ENCODE results near the gene MAP3K10. TPM values are rescaled to one million over a fixed set of nuclear protein-coding genes. Genes with fewer than 3 reads are reported as not detected.
"Not testable (repeated sequence)": the region's sequence is repeated elsewhere in the genome, so short reads cannot be mapped to it uniquely, and the experiment has no call there.

MAP3K10 gene
- polyA plus RNA-seq, 2 donors: 5.9 to 13.5 TPM

DNA sequence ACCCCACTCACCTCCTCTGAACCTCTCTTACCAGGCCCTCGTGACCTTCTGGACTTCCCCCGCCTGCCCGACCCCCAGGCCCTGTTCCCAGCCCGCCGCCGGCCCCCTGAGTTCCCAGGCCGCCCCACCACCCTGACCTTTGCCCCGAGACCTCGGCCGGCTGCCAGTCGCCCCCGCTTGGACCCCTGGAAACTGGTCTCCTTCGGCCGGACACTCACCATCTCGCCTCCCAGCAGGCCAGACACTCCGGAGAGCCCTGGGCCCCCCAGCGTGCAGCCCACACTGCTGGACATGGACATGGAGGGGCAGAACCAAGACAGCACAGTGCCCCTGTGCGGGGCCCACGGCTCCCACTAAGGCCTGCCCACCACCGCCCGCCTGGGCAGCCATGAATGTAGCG lies 23.7 kb downstream of the MAP3K10 start:
- 89 to 92% methylated on average over 20 to 22 of the region's 22 CpGs for WGBS, 2 donors
- peaks cover 2 to 10% of the 10 kb centered on the region in 2 donors for H3K36me3 ChIP-seq (ENCODE audit: control insufficient read depth in 2 of 2, insufficient read depth in 2 of 2, low read length in 1 of 2)
- no peak overlapping the region for H3K4me3 ChIP-seq (ENCODE audit: low read depth in 1 of 2, low read length in 2 of 2)
- H3K9me3 ChIP-seq (ENCODE audit: control insufficient read depth in 2 of 2, insufficient read depth in 1 of 2, low read depth in 1 of 2, low read length in 1 of 2): peaks cover 0 to 3% of the 10 kb centered on the region in 2 donors
- H3K27ac ChIP-seq (ENCODE audit: low read depth in 2 of 2, low read length in 1 of 2): no peak overlapping the region
- H3K27me3 ChIP-seq (ENCODE audit: control insufficient read depth in 1 of 2, insufficient read depth in 2 of 2, low read length in 2 of 2): peaks cover 0 to 6% of the 10 kb centered on the region in 2 donors
- H3K4me1 ChIP-seq (ENCODE audit: control insufficient read depth in 2 of 2, insufficient read depth in 2 of 2, low read length in 1 of 2): peaks cover 6 to 10% of the 10 kb centered on the region in 2 donors

DNA sequence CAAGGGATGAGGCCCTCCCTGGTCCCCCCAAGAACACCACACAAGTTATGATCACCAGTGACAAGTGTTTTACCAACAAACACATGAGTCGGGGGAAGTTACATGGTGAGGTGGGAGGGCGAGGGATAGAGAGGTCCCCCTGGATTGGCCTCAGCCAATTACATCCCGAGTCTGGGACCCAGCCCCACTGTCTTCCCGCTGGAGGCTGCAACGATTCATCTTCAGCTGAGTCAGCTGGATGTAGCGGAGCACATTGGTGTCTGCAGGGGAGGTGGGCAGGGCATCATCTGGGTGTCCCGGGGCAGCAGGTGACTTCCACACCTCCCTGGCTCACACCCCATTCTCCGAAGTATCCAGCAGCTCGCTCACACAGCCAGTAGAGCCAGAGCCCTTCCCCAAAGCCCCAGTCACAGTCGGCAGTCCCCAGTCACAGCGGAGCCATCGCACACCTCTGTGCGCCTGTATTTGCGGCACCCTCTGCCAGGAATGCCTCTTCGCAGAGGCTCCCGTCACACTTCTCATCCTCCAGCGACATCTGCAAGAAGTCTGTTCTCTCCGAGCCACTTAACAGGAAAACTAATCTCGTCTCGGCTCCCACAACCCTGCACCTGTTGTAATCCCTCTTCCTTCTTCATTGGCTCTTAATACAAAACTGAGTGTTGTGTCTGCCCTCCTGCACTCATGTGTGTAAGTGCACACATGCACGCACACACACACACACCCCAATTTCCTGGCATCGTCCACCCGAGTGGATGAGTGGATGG lies 25.0 kb downstream of the MAP3K10 start:
- Histone ChIP-seq H3K27me3 (ENCODE audit: control insufficient read depth in 1 of 2, insufficient read depth in 2 of 2, low read length in 2 of 2) (peaks cover 0 to 6% of the 10 kb centered on the region in 2 donors), H3K4me3 (ENCODE audit: low read depth in 1 of 2, low read length in 2 of 2) (no peak overlapping the region), H3K9me3 (ENCODE audit: control insufficient read depth in 2 of 2, insufficient read depth in 1 of 2, low read depth in 1 of 2, low read length in 1 of 2) (peaks cover 0 to 3% of the 10 kb centered on the region in 2 donors), H3K36me3 (ENCODE audit: control insufficient read depth in 2 of 2, insufficient read depth in 2 of 2, low read length in 1 of 2) (peaks cover 0 to 7% of the 10 kb centered on the region in 2 donors), H3K27ac (ENCODE audit: low read depth in 2 of 2, low read length in 1 of 2) (no peak overlapping the region), H3K4me1 (ENCODE audit: control insufficient read depth in 2 of 2, insufficient read depth in 2 of 2, low read length in 1 of 2) (peaks cover 6 to 10% of the 10 kb centered on the region in 2 donors)
- WGBS, 2 donors: 40 to 41% methylated on average over 23 of the region's 23 CpGs

DNA sequence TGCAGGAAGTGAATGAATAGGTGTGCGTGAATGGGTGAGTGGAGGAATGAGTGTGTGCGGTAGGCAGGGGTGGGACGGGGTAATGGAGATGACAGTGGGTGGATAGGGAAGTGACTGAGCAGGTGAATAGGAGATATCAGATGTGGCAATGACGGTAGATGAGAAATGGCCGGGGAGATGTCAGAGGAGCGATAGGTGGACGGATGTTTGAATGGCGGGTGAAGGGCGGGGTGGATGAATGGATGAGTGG lies 25.5 kb downstream of the MAP3K10 start:
- Histone ChIP-seq H3K4me3 (ENCODE audit: low read depth in 1 of 2, low read length in 2 of 2) (no peak overlapping the region), H3K9me3 (ENCODE audit: control insufficient read depth in 2 of 2, insufficient read depth in 1 of 2, low read depth in 1 of 2, low read length in 1 of 2) (peaks cover 0 to 3% of the 10 kb centered on the region in 2 donors), H3K36me3 (ENCODE audit: control insufficient read depth in 2 of 2, insufficient read depth in 2 of 2, low read length in 1 of 2) (peaks cover 0 to 7% of the 10 kb centered on the region in 2 donors), H3K27me3 (ENCODE audit: control insufficient read depth in 1 of 2, insufficient read depth in 2 of 2, low read length in 2 of 2) (peaks cover 0 to 6% of the 10 kb centered on the region in 2 donors), H3K4me1 (ENCODE audit: control insufficient read depth in 2 of 2, insufficient read depth in 2 of 2, low read length in 1 of 2) (peaks cover 6 to 10% of the 10 kb centered on the region in 2 donors), H3K27ac (ENCODE audit: low read depth in 2 of 2, low read length in 1 of 2) (no peak overlapping the region)
- 21 to 27% methylated on average over 9 of the region's 9 CpGs for WGBS, 2 donors

DNA sequence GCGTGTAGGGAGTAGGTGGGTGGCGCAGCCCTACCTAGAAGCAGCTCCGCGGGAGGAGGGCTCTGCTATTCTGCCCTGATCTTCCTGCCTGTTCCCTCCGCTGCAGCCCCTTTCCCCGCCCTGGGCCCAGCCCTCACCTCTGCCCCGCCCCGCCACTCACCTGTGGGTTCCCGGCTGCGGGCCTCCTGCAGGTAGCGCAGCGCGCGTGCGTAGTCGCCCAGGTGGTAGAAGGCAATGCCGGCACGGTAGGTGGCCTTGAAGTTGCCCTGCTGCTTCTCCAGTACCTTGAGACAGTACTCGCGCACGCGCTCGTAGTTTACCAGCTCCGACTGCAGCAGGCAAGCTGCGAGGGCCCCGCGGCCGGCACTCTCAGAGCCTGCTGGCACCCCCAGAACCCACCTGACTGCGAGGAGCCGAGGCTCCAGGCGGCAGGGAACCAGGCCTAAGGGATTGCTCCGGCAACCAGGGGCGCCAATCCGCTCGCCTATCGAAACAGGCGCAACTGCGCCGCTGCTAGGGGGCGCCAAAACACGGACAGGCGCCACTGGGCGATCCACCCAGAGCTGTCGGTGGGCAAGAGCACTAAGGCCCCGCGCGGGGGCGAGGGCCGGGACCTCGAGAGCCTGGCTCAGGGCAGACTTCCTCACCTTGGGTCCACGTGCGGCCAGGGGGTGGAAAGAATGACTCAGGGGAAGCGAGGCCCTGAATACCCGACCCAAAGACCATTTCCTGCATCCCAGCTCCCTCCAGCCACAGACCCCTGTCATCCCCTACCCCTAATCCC lies 26.0 kb downstream of the MAP3K10 start:
- Histone ChIP-seq H3K36me3 (ENCODE audit: control insufficient read depth in 2 of 2, insufficient read depth in 2 of 2, low read length in 1 of 2) (peaks cover 0 to 7% of the 10 kb centered on the region in 2 donors), H3K9me3 (ENCODE audit: control insufficient read depth in 2 of 2, insufficient read depth in 1 of 2, low read depth in 1 of 2, low read length in 1 of 2) (peaks cover 0 to 3% of the 10 kb centered on the region in 2 donors), H3K27me3 (ENCODE audit: control insufficient read depth in 1 of 2, insufficient read depth in 2 of 2, low read length in 2 of 2) (peaks cover 0 to 6% of the 10 kb centered on the region in 2 donors), H3K27ac (ENCODE audit: low read depth in 2 of 2, low read length in 1 of 2) (no peak overlapping the region), H3K4me1 (ENCODE audit: control insufficient read depth in 2 of 2, insufficient read depth in 2 of 2, low read length in 1 of 2) (peaks cover 6 to 10% of the 10 kb centered on the region in 2 donors), H3K4me3 (ENCODE audit: low read depth in 1 of 2, low read length in 2 of 2) (peak overlapping the region in 1 of 2 donors; percentile 0)
- 5 to 11% methylated on average over 43 to 54 of the region's 54 CpGs for WGBS, 2 donors

DNA sequence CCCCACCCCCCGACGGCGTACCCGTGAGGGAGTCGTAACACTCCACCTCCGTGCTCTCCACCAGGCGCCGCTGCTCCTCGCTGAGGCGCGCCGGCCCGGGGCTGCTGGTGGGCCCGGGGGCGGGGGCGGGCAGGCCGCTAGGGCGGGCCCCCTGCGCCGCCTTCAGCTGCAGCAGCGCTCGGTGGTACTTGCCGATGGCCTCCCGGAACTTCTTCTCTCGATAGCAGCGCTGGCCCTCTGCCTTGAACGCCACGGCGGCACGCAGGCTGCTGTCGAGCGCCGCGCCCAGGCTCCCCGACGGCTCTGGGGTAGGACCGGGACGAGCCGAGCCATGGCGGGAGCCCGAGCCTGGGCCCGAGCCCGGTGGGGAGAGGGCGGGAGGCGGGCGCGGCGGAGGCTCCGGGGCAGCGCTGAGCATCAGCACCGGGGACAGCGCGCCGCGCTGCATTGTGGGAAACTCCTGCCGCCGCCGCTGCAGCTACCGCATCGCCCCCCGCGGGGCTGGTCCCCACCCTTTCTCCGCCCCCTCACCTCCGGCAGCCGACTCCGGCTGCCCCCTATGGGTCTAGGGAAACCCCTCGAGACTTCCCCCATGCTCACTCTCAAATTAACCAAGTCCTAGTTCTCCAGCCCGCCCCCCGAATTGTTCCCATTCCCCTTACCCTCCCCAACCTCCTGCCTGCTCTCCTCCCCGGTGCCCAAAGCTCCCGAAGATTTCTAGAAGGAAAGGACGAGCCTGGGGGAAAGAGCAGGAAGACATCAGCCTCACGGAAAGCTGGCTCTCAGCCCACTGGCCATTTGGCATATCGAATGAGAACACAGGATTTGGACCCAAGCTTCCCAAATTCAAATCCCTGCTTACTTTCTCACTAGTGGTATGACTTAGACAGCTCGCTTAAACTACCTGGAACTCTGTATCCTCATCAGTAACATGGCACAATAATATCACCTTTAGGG lies 27.0 kb downstream of the MAP3K10 start, which contains the start of gene TTC9B:
Gene TTC9B, minus strand, starts transcription at position 451 of the 957 bp plus-strand sequence. Its CDS starts 3 bp downstream, at position 448.
- Histone ChIP-seq H3K4me1 (ENCODE audit: control insufficient read depth in 2 of 2, insufficient read depth in 2 of 2, low read length in 1 of 2) (peaks cover 6 to 12% of the 10 kb centered on the region in 2 donors), H3K4me3 (ENCODE audit: low read depth in 1 of 2, low read length in 2 of 2) (no peak within 1 kb of the TSS), H3K27me3 (ENCODE audit: control insufficient read depth in 1 of 2, insufficient read depth in 2 of 2, low read length in 2 of 2) (peaks cover 0 to 6% of the 10 kb centered on the region in 2 donors), H3K36me3 (ENCODE audit: control insufficient read depth in 2 of 2, insufficient read depth in 2 of 2, low read length in 1 of 2) (peaks cover 0 to 2% of the 10 kb centered on the region in 2 donors), H3K27ac (ENCODE audit: low read depth in 2 of 2, low read length in 1 of 2) (no peak within 1 kb of the TSS), H3K9me3 (ENCODE audit: control insufficient read depth in 2 of 2, insufficient read depth in 1 of 2, low read depth in 1 of 2, low read length in 1 of 2) (peaks cover 0 to 3% of the 10 kb centered on the region in 2 donors)
- 5 to 6% methylated on average over 47 to 75 of the region's 75 CpGs for WGBS, 2 donors

DNA sequence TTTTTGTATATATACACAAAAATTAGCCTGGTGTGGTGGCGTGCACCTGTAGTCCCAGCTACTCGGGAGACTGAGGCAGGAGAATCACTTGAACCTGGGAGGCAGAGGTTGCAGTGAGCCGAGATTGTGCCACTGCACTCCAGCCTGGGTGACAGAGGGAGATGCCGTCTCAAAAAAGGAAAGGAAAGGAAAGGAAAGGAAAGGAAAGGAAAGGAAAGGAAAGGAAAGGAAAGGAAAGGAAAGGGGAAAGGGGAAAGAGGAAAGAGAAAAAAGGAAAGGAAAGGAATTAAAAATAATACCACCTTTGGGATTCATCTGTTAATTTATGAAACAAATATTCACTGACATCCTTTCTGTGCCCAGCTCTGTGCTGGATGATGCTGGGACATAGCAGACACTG lies 27.8 kb downstream of the MAP3K10 start:
- H3K36me3 ChIP-seq (ENCODE audit: control insufficient read depth in 2 of 2, insufficient read depth in 2 of 2, low read length in 1 of 2); H3K27me3 ChIP-seq (ENCODE audit: control insufficient read depth in 1 of 2, insufficient read depth in 2 of 2, low read length in 2 of 2); H3K9me3 ChIP-seq (ENCODE audit: control insufficient read depth in 2 of 2, insufficient read depth in 1 of 2, low read depth in 1 of 2, low read length in 1 of 2); H3K27ac ChIP-seq (ENCODE audit: low read depth in 2 of 2, low read length in 1 of 2); H3K4me3 ChIP-seq (ENCODE audit: low read depth in 1 of 2, low read length in 2 of 2): not testable (repeated sequence)
- peaks cover 6 to 13% of the 10 kb centered on the region in 2 donors for H3K4me1 ChIP-seq (ENCODE audit: control insufficient read depth in 2 of 2, insufficient read depth in 2 of 2, low read length in 1 of 2)
- 77 to 86% methylated on average over 4 of the region's 4 CpGs for WGBS, 2 donors

DNA sequence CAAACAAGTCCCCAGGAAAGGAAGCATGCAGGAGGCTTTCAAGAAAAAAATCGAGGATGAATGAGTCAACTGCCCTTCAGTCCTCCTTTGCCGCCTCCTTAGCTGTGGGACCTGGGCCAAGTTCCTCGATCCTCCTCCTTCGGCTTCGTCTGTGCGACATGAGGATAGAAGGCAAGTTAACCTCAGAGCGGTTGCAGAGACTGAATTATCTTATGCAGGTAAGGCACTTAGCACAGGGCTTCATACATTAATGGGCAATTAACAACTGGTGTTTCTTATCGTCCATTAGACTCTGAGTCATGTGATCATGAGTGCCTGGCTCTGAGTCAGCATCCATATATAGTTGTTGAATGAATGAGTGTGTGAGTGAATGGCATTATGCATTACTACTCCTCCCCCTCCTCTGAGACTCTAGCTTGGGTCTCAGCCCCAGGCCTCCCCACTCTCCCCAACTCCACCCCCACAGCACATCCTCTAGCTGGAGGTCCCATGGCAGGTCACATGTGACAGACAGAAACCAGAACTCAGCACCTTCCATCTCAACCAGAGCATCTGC lies 28.6 kb downstream of the MAP3K10 start:
- Histone ChIP-seq H3K36me3 (ENCODE audit: control insufficient read depth in 2 of 2, insufficient read depth in 2 of 2, low read length in 1 of 2) (no peaks in the 10 kb centered on the region), H3K27me3 (ENCODE audit: control insufficient read depth in 1 of 2, insufficient read depth in 2 of 2, low read length in 2 of 2) (peaks cover 0 to 6% of the 10 kb centered on the region in 2 donors), H3K27ac (ENCODE audit: low read depth in 2 of 2, low read length in 1 of 2) (no peak overlapping the region), H3K4me3 (ENCODE audit: low read depth in 1 of 2, low read length in 2 of 2) (no peak overlapping the region), H3K4me1 (ENCODE audit: control insufficient read depth in 2 of 2, insufficient read depth in 2 of 2, low read length in 1 of 2) (peaks cover 6 to 16% of the 10 kb centered on the region in 2 donors), H3K9me3 (ENCODE audit: control insufficient read depth in 2 of 2, insufficient read depth in 1 of 2, low read depth in 1 of 2, low read length in 1 of 2) (no peaks in the 10 kb centered on the region)
- WGBS, 2 donors: 24 to 37% methylated on average over 8 of the region's 8 CpGs

DNA sequence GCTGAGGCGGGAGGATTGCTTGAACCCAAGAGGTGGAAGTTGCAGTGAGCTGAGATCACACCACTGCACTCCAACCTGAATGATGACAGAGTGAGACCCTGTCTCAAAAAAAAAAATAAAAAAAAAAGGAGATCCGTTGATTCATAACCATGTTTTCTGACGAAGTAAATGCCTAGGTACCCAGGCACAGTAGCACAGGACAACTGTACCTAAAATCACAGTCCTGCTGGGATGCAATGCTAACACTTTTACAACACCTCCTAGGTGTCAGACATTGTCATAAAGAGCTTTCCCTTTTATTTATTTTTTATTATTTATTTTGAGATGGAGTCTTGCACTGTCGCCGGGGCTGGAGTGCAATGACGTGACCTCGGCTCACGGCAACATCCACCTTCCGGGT lies 29.4 kb downstream of the MAP3K10 start:
- Histone ChIP-seq H3K36me3 (ENCODE audit: control insufficient read depth in 2 of 2, insufficient read depth in 2 of 2, low read length in 1 of 2) (no peaks in the 10 kb centered on the region), H3K4me1 (ENCODE audit: control insufficient read depth in 2 of 2, insufficient read depth in 2 of 2, low read length in 1 of 2) (peaks cover 6 to 16% of the 10 kb centered on the region in 2 donors), H3K9me3 (ENCODE audit: control insufficient read depth in 2 of 2, insufficient read depth in 1 of 2, low read depth in 1 of 2, low read length in 1 of 2) (no peaks in the 10 kb centered on the region), H3K27me3 (ENCODE audit: control insufficient read depth in 1 of 2, insufficient read depth in 2 of 2, low read length in 2 of 2) (peaks cover 0 to 8% of the 10 kb centered on the region in 2 donors), H3K4me3 (ENCODE audit: low read depth in 1 of 2, low read length in 2 of 2) (no peak overlapping the region), H3K27ac (ENCODE audit: low read depth in 2 of 2, low read length in 1 of 2) (no peak overlapping the region)
- WGBS, 2 donors: 78 to 81% methylated on average over 9 of the region's 9 CpGs
